ENCODE data around the gene MANSC1. TPM values are rescaled to one million over a fixed set of nuclear protein-coding genes. Genes with fewer than 3 reads are reported as not detected.

The MANSC1 gene
- total and polyA plus RNA-seq, 10 of the 15 experiments (the other 5 are each of a cell fraction or from before 2014, with no cell fraction given): 0.02 to 0.23 (median 0.11) TPM; not detected in 2

GRCh38 chr12:12336511-12336910 is 13.5 kb downstream of the MANSC1 start:
- no peak for FAIRE-seq
- ChIA-PET SMC1A (ENCODE audit: uncharacterized antibody, unreplicated experiment) (interaction anchor here (0.8 to 4.4 kb wide), 10 partner anchors 10 to 379 kb away, joined by 3 to 31 read pairs (median 4); partner anchors contain the start of gene BORCS5), CTCF (interaction anchor here (0.6 to 14.9 kb wide), 14 partner anchors 8 to 400 kb away, joined by 3 to 214 read pairs (median 6); partner anchors contain the start of genes BORCS5 and MANSC1), POLR2A (no interaction called here), RAD21 (ENCODE audit: unreplicated experiment) (interaction anchor here (0.8 to 1.5 kb wide), 5 partner anchors 9 to 755 kb away, joined by 3 to 6 read pairs (median 4); partner anchors contain the start of gene BORCS5)
- no peaks in the 10 kb centered on the region for H3K79me2 ChIP-seq (ENCODE audit: control insufficient read depth, insufficient read depth, low read length)
- TF ChIP-seq BRCA1 (IDR thresholded peaks at IDR 0.05; ENCODE audit: low read depth, low read length) (no peak), IRF3 (IDR thresholded peaks at IDR 0.05) (no peak), RCOR1 (conservative IDR thresholded peaks at IDR 0.05; ENCODE audit: low read depth, low read length) (no peak), RBBP5 (conservative IDR thresholded peaks at IDR 0.05) (no peak), MEF2B (IDR thresholded peaks at IDR 0.05; ENCODE audit: partially characterized antibody, poor library complexity, severe bottlenecking) (no peak), BCLAF1 (IDR thresholded peaks at IDR 0.05) (no peak), YBX1 (IDR thresholded peaks at IDR 0.05) (no peak), RUNX3 (IDR thresholded peaks at IDR 0.05; ENCODE audit: low read length) (no peak), ZBTB11 (CRISPR knock-in tag; IDR thresholded peaks at IDR 0.05) (no peak), IKZF1 (conservative IDR thresholded peaks at IDR 0.05) (no peak), PKNOX1 (IDR thresholded peaks at IDR 0.05) (no peak), NBN (IDR thresholded peaks at IDR 0.05) (no peak)
- no peak overlapping the region for H3K9ac ChIP-seq (ENCODE audit: control insufficient read depth, insufficient read depth, low read length)
- 36% methylated on average over 1 of the region's 1 CpG for WGBS (ENCODE audit: insufficient coverage, insufficient replicate concordance, low lambda C conversion rate, missing lambda C conversion rate)
- no peaks in the 10 kb centered on the region for H3K36me3 ChIP-seq (ENCODE audit: control insufficient read depth in 2 of 2, insufficient read depth in 2 of 2, low read length in 1 of 2)
- intact Hi-C loops (cut with micrococcal nuclease; ENCODE audit: unreplicated experiment): no loop called here
- no peak for DNase-seq (ENCODE audit: low read depth, low spot score)
- no peaks in the 10 kb centered on the region for H3K27me3 ChIP-seq (replicated peaks in 1 of 2; ENCODE audit: control insufficient read depth in 2 of 2, insufficient read depth in 2 of 2, low read length in 1 of 2)
- H3K4me3 ChIP-seq: no peak overlapping the region
- in situ Hi-C loops (cut with MboI): no loop called here
- no TSS peak for BruUV-seq (replicated peaks)
- no peak overlapping the region for H2AFZ ChIP-seq (ENCODE audit: control insufficient read depth, low read depth, low read length)
- no peak overlapping the region for H3K4me2 ChIP-seq (ENCODE audit: control insufficient read depth, insufficient read depth)
- no peaks in the 10 kb centered on the region for H4K20me1 ChIP-seq (ENCODE audit: control insufficient read depth, insufficient read depth)
- ATAC-seq: no peak
- no peaks in the 10 kb centered on the region for H3K9me3 ChIP-seq (replicated peaks; ENCODE audit: control insufficient read depth, insufficient read depth, low read length)
- H3K27ac ChIP-seq (ENCODE audit: control insufficient read depth, insufficient read depth): no peak overlapping the region
- H3K4me1 ChIP-seq (ENCODE audit: control insufficient read depth, insufficient read depth, low read length): 0 out of 2 replicates have a peak, but pooled peaks cover 3% of the 10 kb centered on the region

Data from GM12878 (cell line).